Neural cell (in vitro differentiated cells): ENCODE measurements around the gene STK38. TPM values are rescaled to one million over a fixed set of nuclear protein-coding genes. Genes with fewer than 3 reads are reported as not detected.
"Not testable (repeated sequence)": the region's sequence is repeated elsewhere in the genome, so short reads cannot be mapped to it uniquely, and the experiment has no call there.

ENCODE experiments used
- H2AFZ ChIP-seq: fragments of 200-600, 300-800 bp; sonication (generic), shearing (Covaris generic); 2 replicates; pipeline ENCODE4 v1.6.0; 2014; ENCODE audit warnings: low read depth, mild to moderate bottlenecking, antibody characterized with exemption, low read length, moderate library complexity
- H3F3A ChIP-seq: fragments of 200-600 bp; shearing (Covaris generic); 2 replicates; pipeline ENCODE4 v1.6.1; 2016; ENCODE audit warnings: mild to moderate bottlenecking, moderate library complexity, mixed read lengths, antibody characterized with exemption, low read length; ENCODE audit not compliant: insufficient read depth, poor library complexity, severe bottlenecking
- H3K27ac ChIP-seq: fragments of 200-600, 300-800 bp; sonication (generic), shearing (Covaris generic); 2 replicates; pipeline ENCODE4 v1.5.1; 2014; ENCODE audit warnings: mild to moderate bottlenecking, low read length, moderate library complexity
- H3K27me3 ChIP-seq: fragments of 300-800, 200-600 bp; sonication (generic), shearing (Covaris generic); 2 replicates; pipeline ENCODE4 v1.6.0; 2014; ENCODE audit warnings: mild to moderate bottlenecking, low read depth, low read length, moderate library complexity; ENCODE audit not compliant: insufficient read depth
- H3K36me3 ChIP-seq: fragments of 300-800, 200-600 bp; sonication (generic), shearing (Covaris generic); 2 replicates; pipeline ENCODE4 v1.5.1; 2014; ENCODE audit warnings: mild to moderate bottlenecking, antibody characterized with exemption, low read length, moderate library complexity; ENCODE audit not compliant: insufficient read depth
- H3K4me2 ChIP-seq: fragments of 300-800, 200-600 bp; sonication (generic), shearing (Covaris generic); 2 replicates; pipeline ENCODE4 v1.6.0; 2014; ENCODE audit warnings: mild to moderate bottlenecking, low read length
- H3K4me3 ChIP-seq: fragments of 300-800, 200-600 bp; sonication (generic), shearing (Covaris generic); 2 replicates; pipeline ENCODE4 v1.5.1; 2014; ENCODE audit warnings: mild to moderate bottlenecking, low read length, moderate library complexity
- H3K79me2 ChIP-seq: fragments of 200-600 bp; shearing (Covaris generic); replicated peaks from 2 replicates; pipeline ENCODE4 v1.6.0; 2014; ENCODE audit warnings: mild to moderate bottlenecking, low read length, moderate library complexity; ENCODE audit not compliant: insufficient read depth
- H3K9ac ChIP-seq: fragments of 300-800, 200-600 bp; sonication (generic), shearing (Covaris generic); 2 replicates; pipeline ENCODE4 v1.6.1; 2016; ENCODE audit warnings: mild to moderate bottlenecking, low read length, mixed read lengths
- H3K9me2 ChIP-seq: fragments of 200-600 bp; shearing (Covaris generic); 2 replicates; pipeline ENCODE4 v1.6.1; 2016; ENCODE audit warnings: mild to moderate bottlenecking, low read length, mixed read lengths; ENCODE audit not compliant: insufficient read depth
- H3K9me3 ChIP-seq: fragments of 200-600, 300-800 bp; sonication (generic), shearing (Covaris generic); 2 replicates; pipeline ENCODE4 v1.6.1; 2016; ENCODE audit warnings: mild to moderate bottlenecking, mixed run types, low read length, moderate library complexity, mixed read lengths
- H4K20me1 ChIP-seq: fragments of 200-600 bp; shearing (Covaris generic); 2 replicates; pipeline ENCODE4 v1.6.1; 2016; ENCODE audit warnings: mild to moderate bottlenecking, mixed run types; ENCODE audit not compliant: insufficient read depth
- EP300 ChIP-seq: fragments of 450-650 bp; conservative IDR thresholded peaks from 2 replicates; pipeline ENCODE4 v1.6.1; 2014; ENCODE audit warnings: antibody characterized with exemption, mild to moderate bottlenecking, moderate library complexity; ENCODE audit not compliant: poor library complexity, severe bottlenecking
- EZH2 ChIP-seq: fragments of 200-600, 300-800 bp; shearing (Covaris generic), sonication (generic); IDR thresholded peaks from 2 replicates; pipeline ENCODE4 v1.6.1; 2014; ENCODE audit warnings: antibody characterized with exemption, low read length, borderline replicate concordance, mild to moderate bottlenecking; ENCODE audit not compliant: insufficient read depth, poor library complexity, severe bottlenecking
- MXI1 ChIP-seq: fragments of 450-650 bp; conservative IDR thresholded peaks from 2 replicates; pipeline ENCODE4 v1.6.1; 2014; ENCODE audit warnings: antibody characterized with exemption, mild to moderate bottlenecking; ENCODE audit not compliant: poor library complexity, severe bottlenecking
- POLR2AphosphoS5 ChIP-seq: IDR thresholded peaks from 2 replicates; pipeline ENCODE4 v1.6.1; 2012
- RAD21 ChIP-seq: fragments of 450-650 bp; conservative IDR thresholded peaks from 2 replicates; pipeline ENCODE4 v1.6.1; 2014; ENCODE audit warnings: antibody characterized with exemption, mild to moderate bottlenecking, moderate library complexity
- REST ChIP-seq: IDR thresholded peaks from 2 replicates; pipeline ENCODE4 v1.6.1; 2012; ENCODE audit warnings: borderline replicate concordance
- SMC3 ChIP-seq: fragments of 450-650 bp; conservative IDR thresholded peaks from 2 replicates; pipeline ENCODE4 v1.6.1; 2014; ENCODE audit warnings: antibody characterized with exemption, mild to moderate bottlenecking, moderate library complexity; ENCODE audit not compliant: poor library complexity
- TAF1 ChIP-seq: IDR thresholded peaks from 2 replicates; pipeline ENCODE4 v1.6.1; 2012; ENCODE audit warnings: low read depth
- polyA plus RNA-seq: library from polyadenylated mRNA; depleted of rRNA; stranded (reverse); fragments of >200 nt; gene quantifications from 2 replicates; pipeline ENCODE4 v1.2.3, GENCODE V29; 2014
- TF ChIP-seq, protein P1 (sequence below): fragments of 450-650 bp; IDR thresholded peaks from 2 replicates; pipeline ENCODE4 v1.5.1; 2014; ENCODE audit warnings: antibody characterized with exemption, mild to moderate bottlenecking, moderate library complexity; ENCODE audit not compliant: poor library complexity, severe bottlenecking

STK38 gene
- polyA plus RNA-seq, 1 donor from 2014 or later: 58.7 TPM

- no peak overlapping the region for H3K4me2 ChIP-seq
- H3K36me3 ChIP-seq: no peaks in the 10 kb centered on the region
- no peak overlapping the region for H3K4me3 ChIP-seq
- no peak overlapping the region for H3K27ac ChIP-seq
- no peaks in the 10 kb centered on the region for H3K9me3 ChIP-seq
- no peaks in the 10 kb centered on the region for H3K27me3 ChIP-seq
- H2AFZ ChIP-seq: no peak overlapping the region
- no peaks in the 10 kb centered on the region for H3K9me2 ChIP-seq
- no peaks in the 10 kb centered on the region for H4K20me1 ChIP-seq
- no peak for TF ChIP-seq EZH2
- no peak for TF ChIP-seq MXI1
- no peak for TF ChIP-seq RAD21
- TF ChIP-seq EP300: no peak
- no peak for TF ChIP-seq SMC3
- TF ChIP-seq REST: no peak
- peaks cover 17% of the 10 kb centered on the region for H3K79me2 ChIP-seq
- no peaks in the 10 kb centered on the region for H3F3A ChIP-seq
- H3K9ac ChIP-seq: no peak overlapping the region
These were observed 91.7 kb downstream of the STK38 start for GRCh38 chr6:36455486-36456027.

DNA sequence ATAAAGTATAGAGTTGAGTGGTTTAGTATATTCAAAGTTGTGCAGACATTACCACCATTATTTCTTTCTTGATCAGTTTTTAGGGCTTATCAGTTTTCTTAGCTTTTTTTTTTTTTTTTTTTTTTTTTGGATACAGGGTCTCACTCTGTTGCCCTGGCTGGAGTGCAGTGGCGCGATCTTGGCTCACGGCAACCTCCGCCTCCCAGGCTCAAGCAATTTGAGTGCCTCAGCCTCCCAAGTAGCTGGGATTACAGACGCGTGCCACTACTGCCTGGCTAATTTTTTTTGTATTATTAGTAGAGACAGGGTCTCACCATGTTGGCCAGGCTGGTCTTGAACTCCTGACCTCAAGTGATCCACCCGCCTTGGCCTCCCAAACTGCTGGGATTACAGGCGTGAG, 94.4 kb downstream of the STK38 start:
- H3K9ac ChIP-seq, H3K36me3 ChIP-seq, H3K4me2 ChIP-seq, H3K4me3 ChIP-seq, H3F3A ChIP-seq, H2AFZ ChIP-seq, H3K27ac ChIP-seq, H3K27me3 ChIP-seq, H3K9me3 ChIP-seq, H4K20me1 ChIP-seq, H3K9me2 ChIP-seq: not testable (repeated sequence)
- peaks cover 20% of the 10 kb centered on the region for H3K79me2 ChIP-seq

DNA sequence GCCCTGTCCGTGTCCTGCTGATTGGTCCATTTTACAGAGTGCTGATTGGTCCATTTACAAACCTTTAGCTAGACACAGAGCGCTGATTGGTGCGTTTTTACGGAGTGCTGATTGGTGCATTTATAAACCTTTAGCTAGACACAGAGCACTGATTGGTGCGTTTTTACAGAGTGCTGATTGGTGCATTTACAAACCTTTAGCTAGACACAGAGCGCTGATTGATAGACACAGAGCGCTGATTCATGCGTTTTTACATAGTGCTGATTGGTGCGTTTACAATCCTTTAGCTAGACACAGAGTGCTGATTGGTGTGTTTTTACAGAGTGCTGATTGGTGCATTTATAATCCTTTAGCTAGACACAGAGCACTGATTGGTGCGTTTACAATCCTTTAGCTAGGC, 98.1 kb downstream of the STK38 start:
- not testable (repeated sequence) for H3K27ac ChIP-seq, H2AFZ ChIP-seq, H3K4me3 ChIP-seq, H3K9me2 ChIP-seq, H3K9ac ChIP-seq, H3K9me3 ChIP-seq, H3K36me3 ChIP-seq, H3K4me2 ChIP-seq, H3F3A ChIP-seq, H3K27me3 ChIP-seq, H4K20me1 ChIP-seq
- H3K79me2 ChIP-seq: peaks cover 33% of the 10 kb centered on the region

DNA sequence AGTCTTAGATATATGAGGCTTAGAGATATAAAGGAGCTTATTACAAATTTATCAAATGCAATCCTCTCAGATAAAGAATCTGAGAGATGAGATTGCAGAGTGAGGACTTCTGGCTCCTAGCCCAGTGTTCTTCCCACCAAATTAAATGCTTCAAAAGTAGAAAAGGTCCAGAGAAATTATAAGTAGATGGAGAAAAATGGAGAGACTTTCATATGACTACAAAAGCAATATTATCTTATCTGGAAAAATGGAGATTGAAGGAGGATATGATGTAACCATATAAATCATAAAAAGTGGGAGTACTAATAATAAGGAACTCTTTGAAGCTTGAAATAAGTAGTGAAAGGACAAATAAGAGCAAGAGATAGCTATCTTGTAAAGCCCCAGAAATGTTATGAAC, 101.7 kb downstream of the STK38 start:
- Histone ChIP-seq H3K4me2 (no peak overlapping the region), H4K20me1 (no peaks in the 10 kb centered on the region), H3K27me3 (no peaks in the 10 kb centered on the region), H3K9me3 (no peaks in the 10 kb centered on the region), H2AFZ (no peak overlapping the region), H3K79me2 (peaks cover 32% of the 10 kb centered on the region), H3K9ac (no peak overlapping the region), H3K27ac (no peak overlapping the region), H3F3A (no peaks in the 10 kb centered on the region), H3K36me3 (no peaks in the 10 kb centered on the region), H3K4me3 (no peak overlapping the region), H3K9me2 (no peaks in the 10 kb centered on the region)
- no peak for TF ChIP-seq RAD21
- no peak for TF ChIP-seq SMC3
- no peak for TF ChIP-seq POLR2AphosphoS5
- TF ChIP-seq, protein P1, sequence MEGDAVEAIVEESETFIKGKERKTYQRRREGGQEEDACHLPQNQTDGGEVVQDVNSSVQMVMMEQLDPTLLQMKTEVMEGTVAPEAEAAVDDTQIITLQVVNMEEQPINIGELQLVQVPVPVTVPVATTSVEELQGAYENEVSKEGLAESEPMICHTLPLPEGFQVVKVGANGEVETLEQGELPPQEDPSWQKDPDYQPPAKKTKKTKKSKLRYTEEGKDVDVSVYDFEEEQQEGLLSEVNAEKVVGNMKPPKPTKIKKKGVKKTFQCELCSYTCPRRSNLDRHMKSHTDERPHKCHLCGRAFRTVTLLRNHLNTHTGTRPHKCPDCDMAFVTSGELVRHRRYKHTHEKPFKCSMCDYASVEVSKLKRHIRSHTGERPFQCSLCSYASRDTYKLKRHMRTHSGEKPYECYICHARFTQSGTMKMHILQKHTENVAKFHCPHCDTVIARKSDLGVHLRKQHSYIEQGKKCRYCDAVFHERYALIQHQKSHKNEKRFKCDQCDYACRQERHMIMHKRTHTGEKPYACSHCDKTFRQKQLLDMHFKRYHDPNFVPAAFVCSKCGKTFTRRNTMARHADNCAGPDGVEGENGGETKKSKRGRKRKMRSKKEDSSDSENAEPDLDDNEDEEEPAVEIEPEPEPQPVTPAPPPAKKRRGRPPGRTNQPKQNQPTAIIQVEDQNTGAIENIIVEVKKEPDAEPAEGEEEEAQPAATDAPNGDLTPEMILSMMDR: no peak
- no peak for TF ChIP-seq TAF1
- TF ChIP-seq EP300: no peak
- no peak for TF ChIP-seq MXI1
- no peak for TF ChIP-seq REST
- no peak for TF ChIP-seq EZH2
